ENCODE measurements around the gene JAKMIP2.
"Not testable (repeated sequence)": the region's sequence is repeated elsewhere in the genome, so short reads cannot be mapped to it uniquely, and the experiment has no call there.

JAKMIP2 gene

GRCh38 chr5:147782110-147783028 is at the start of gene JAKMIP2:
TSS of gene JAKMIP2 (minus strand) at chr5:147782728. CDS start at chr5:147671806, 110,922 bp downstream.
- H3K36me3 ChIP-seq (ENCODE audit: control insufficient read depth in 2 of 2, insufficient read depth in 2 of 2, low read length in 2 of 2), result no peaks in the 10 kb centered on the region
- H3K27me3 ChIP-seq (ENCODE audit: control insufficient read depth in 2 of 2, insufficient read depth in 2 of 2, low read length in 2 of 2), result no peaks in the 10 kb centered on the region
- H3K4me3 ChIP-seq (ENCODE audit: low read length in 2 of 2), result peak within 1 kb of the TSS in 1 of 2 donors; percentile 65
- H3K9me3 ChIP-seq (ENCODE audit: control insufficient read depth in 2 of 2, low read length in 2 of 2), result no peaks in the 10 kb centered on the region
- no peak within 1 kb of the TSS for H3K27ac ChIP-seq (ENCODE audit: low read depth in 2 of 2, low read length in 2 of 2)
- H3K4me1 ChIP-seq (ENCODE audit: control insufficient read depth in 2 of 2, insufficient read depth in 2 of 2, low read length in 2 of 2), result no peaks in the 10 kb centered on the region
- H3K9ac ChIP-seq (ENCODE audit: low read depth in 1 of 2, low read length in 2 of 2), result no peak within 1 kb of the TSS

- Histone ChIP-seq H3K4me1 (ENCODE audit: control insufficient read depth in 2 of 2, insufficient read depth in 2 of 2, low read length in 2 of 2) (peaks cover 0 to 15% of the 10 kb centered on the region in 2 donors), H3K27ac (ENCODE audit: low read depth in 2 of 2, low read length in 2 of 2) (peak within 1 kb of the TSS in 1 of 2 donors; percentile 51), H3K36me3 (ENCODE audit: control insufficient read depth in 2 of 2, insufficient read depth in 2 of 2, low read length in 2 of 2) (no peaks in the 10 kb centered on the region), H3K9me3 (ENCODE audit: control insufficient read depth in 2 of 2, low read length in 2 of 2) (no peaks in the 10 kb centered on the region), H3K27me3 (ENCODE audit: control insufficient read depth in 2 of 2, insufficient read depth in 2 of 2, low read length in 2 of 2) (no peaks in the 10 kb centered on the region), H3K4me3 (ENCODE audit: low read length in 2 of 2) (peak within 1 kb of the TSS; percentile 53 to 66), H3K9ac (ENCODE audit: low read depth in 1 of 2, low read length in 2 of 2) (peak within 1 kb of the TSS in 1 of 2 donors; percentile 30)
Measured at GRCh38 chr5:147831465-147831864, 48.9 kb upstream of the JAKMIP2 start, which contains the start of gene SPINK1. TSS of gene SPINK1 (minus strand) at chr5:147831671. CDS start at chr5:147831577, 94 bp downstream.

GRCh38 chr5:147830035-147830434 is 47.5 kb upstream of the JAKMIP2 start:
- Histone ChIP-seq H3K4me1 (ENCODE audit: control insufficient read depth in 2 of 2, insufficient read depth in 2 of 2, low read length in 2 of 2) (peaks cover 0 to 15% of the 10 kb centered on the region in 2 donors), H3K9me3 (ENCODE audit: control insufficient read depth in 2 of 2, low read length in 2 of 2) (no peaks in the 10 kb centered on the region), H3K9ac (ENCODE audit: low read depth in 1 of 2, low read length in 2 of 2) (no peak overlapping the region), H3K27ac (ENCODE audit: low read depth in 2 of 2, low read length in 2 of 2) (no peak overlapping the region), H3K36me3 (ENCODE audit: control insufficient read depth in 2 of 2, insufficient read depth in 2 of 2, low read length in 2 of 2) (no peaks in the 10 kb centered on the region), H3K4me3 (ENCODE audit: low read length in 2 of 2) (peak overlapping the region in 1 of 2 donors; percentile 66), H3K27me3 (ENCODE audit: control insufficient read depth in 2 of 2, insufficient read depth in 2 of 2, low read length in 2 of 2) (no peaks in the 10 kb centered on the region)

GRCh38 chr5:147827017-147827416 is 44.5 kb upstream of the JAKMIP2 start:
- H3K27ac ChIP-seq (ENCODE audit: low read depth in 2 of 2, low read length in 2 of 2); H3K36me3 ChIP-seq (ENCODE audit: control insufficient read depth in 2 of 2, insufficient read depth in 2 of 2, low read length in 2 of 2); H3K9me3 ChIP-seq (ENCODE audit: control insufficient read depth in 2 of 2, low read length in 2 of 2); H3K4me1 ChIP-seq (ENCODE audit: control insufficient read depth in 2 of 2, insufficient read depth in 2 of 2, low read length in 2 of 2); H3K27me3 ChIP-seq (ENCODE audit: control insufficient read depth in 2 of 2, insufficient read depth in 2 of 2, low read length in 2 of 2); H3K9ac ChIP-seq (ENCODE audit: low read depth in 1 of 2, low read length in 2 of 2); H3K4me3 ChIP-seq (ENCODE audit: low read length in 2 of 2): not testable (repeated sequence)

- H3K27me3 ChIP-seq (ENCODE audit: control insufficient read depth in 2 of 2, insufficient read depth in 2 of 2, low read length in 2 of 2), result no peaks in the 10 kb centered on the region
- H3K4me3 ChIP-seq (ENCODE audit: low read length in 2 of 2), result no peak overlapping the region
- H3K36me3 ChIP-seq (ENCODE audit: control insufficient read depth in 2 of 2, insufficient read depth in 2 of 2, low read length in 2 of 2), result no peaks in the 10 kb centered on the region
- no peaks in the 10 kb centered on the region for H3K9me3 ChIP-seq (ENCODE audit: control insufficient read depth in 2 of 2, low read length in 2 of 2)
- peaks cover 0 to 1% of the 10 kb centered on the region in 2 donors for H3K4me1 ChIP-seq (ENCODE audit: control insufficient read depth in 2 of 2, insufficient read depth in 2 of 2, low read length in 2 of 2)
- H3K27ac ChIP-seq (ENCODE audit: low read depth in 2 of 2, low read length in 2 of 2), result no peak overlapping the region
- H3K9ac ChIP-seq (ENCODE audit: low read depth in 1 of 2, low read length in 2 of 2), result no peak overlapping the region
Measured at GRCh38 chr5:147826361-147826760, 43.8 kb upstream of the JAKMIP2 start.

GRCh38 chr5:147822686-147823491 is 40.4 kb upstream of the JAKMIP2 start:
- Histone ChIP-seq H3K36me3 (ENCODE audit: control insufficient read depth in 2 of 2, insufficient read depth in 2 of 2, low read length in 2 of 2) (no peaks in the 10 kb centered on the region), H3K27ac (ENCODE audit: low read depth in 2 of 2, low read length in 2 of 2) (no peak overlapping the region), H3K27me3 (ENCODE audit: control insufficient read depth in 2 of 2, insufficient read depth in 2 of 2, low read length in 2 of 2) (no peaks in the 10 kb centered on the region), H3K9me3 (ENCODE audit: control insufficient read depth in 2 of 2, low read length in 2 of 2) (no peaks in the 10 kb centered on the region), H3K9ac (ENCODE audit: low read depth in 1 of 2, low read length in 2 of 2) (no peak overlapping the region), H3K4me3 (ENCODE audit: low read length in 2 of 2) (no peak overlapping the region), H3K4me1 (ENCODE audit: control insufficient read depth in 2 of 2, insufficient read depth in 2 of 2, low read length in 2 of 2) (no peaks in the 10 kb centered on the region)

- not testable (repeated sequence) for H3K4me1 ChIP-seq (ENCODE audit: control insufficient read depth in 2 of 2, insufficient read depth in 2 of 2, low read length in 2 of 2); H3K27ac ChIP-seq (ENCODE audit: low read depth in 2 of 2, low read length in 2 of 2); H3K4me3 ChIP-seq (ENCODE audit: low read length in 2 of 2); H3K9ac ChIP-seq (ENCODE audit: low read depth in 1 of 2, low read length in 2 of 2); H3K27me3 ChIP-seq (ENCODE audit: control insufficient read depth in 2 of 2, insufficient read depth in 2 of 2, low read length in 2 of 2); H3K36me3 ChIP-seq (ENCODE audit: control insufficient read depth in 2 of 2, insufficient read depth in 2 of 2, low read length in 2 of 2); H3K9me3 ChIP-seq (ENCODE audit: control insufficient read depth in 2 of 2, low read length in 2 of 2)
Measured at GRCh38 chr5:147822222-147822621, 39.7 kb upstream of the JAKMIP2 start.

- Histone ChIP-seq H3K36me3 (ENCODE audit: control insufficient read depth in 2 of 2, insufficient read depth in 2 of 2, low read length in 2 of 2) (no peaks in the 10 kb centered on the region), H3K9me3 (ENCODE audit: control insufficient read depth in 2 of 2, low read length in 2 of 2) (no peaks in the 10 kb centered on the region), H3K9ac (ENCODE audit: low read depth in 1 of 2, low read length in 2 of 2) (no peak overlapping the region), H3K4me1 (ENCODE audit: control insufficient read depth in 2 of 2, insufficient read depth in 2 of 2, low read length in 2 of 2) (no peaks in the 10 kb centered on the region), H3K4me3 (ENCODE audit: low read length in 2 of 2) (no peak overlapping the region), H3K27ac (ENCODE audit: low read depth in 2 of 2, low read length in 2 of 2) (no peak overlapping the region), H3K27me3 (ENCODE audit: control insufficient read depth in 2 of 2, insufficient read depth in 2 of 2, low read length in 2 of 2) (no peaks in the 10 kb centered on the region)
Measured at GRCh38 chr5:147821766-147822165, 39.2 kb upstream of the JAKMIP2 start.

- H3K27me3 ChIP-seq (ENCODE audit: control insufficient read depth in 2 of 2, insufficient read depth in 2 of 2, low read length in 2 of 2), result no peaks in the 10 kb centered on the region
- no peaks in the 10 kb centered on the region for H3K36me3 ChIP-seq (ENCODE audit: control insufficient read depth in 2 of 2, insufficient read depth in 2 of 2, low read length in 2 of 2)
- no peak overlapping the region for H3K9ac ChIP-seq (ENCODE audit: low read depth in 1 of 2, low read length in 2 of 2)
- no peaks in the 10 kb centered on the region for H3K4me1 ChIP-seq (ENCODE audit: control insufficient read depth in 2 of 2, insufficient read depth in 2 of 2, low read length in 2 of 2)
- no peak overlapping the region for H3K4me3 ChIP-seq (ENCODE audit: low read length in 2 of 2)
- H3K9me3 ChIP-seq (ENCODE audit: control insufficient read depth in 2 of 2, low read length in 2 of 2), result no peaks in the 10 kb centered on the region
- no peak overlapping the region for H3K27ac ChIP-seq (ENCODE audit: low read depth in 2 of 2, low read length in 2 of 2)
Measured at GRCh38 chr5:147819261-147819770, 36.8 kb upstream of the JAKMIP2 start.

GRCh38 chr5:147818290-147818689 is 35.8 kb upstream of the JAKMIP2 start:
- Histone ChIP-seq H3K9ac (ENCODE audit: low read depth in 1 of 2, low read length in 2 of 2) (no peak overlapping the region), H3K4me3 (ENCODE audit: low read length in 2 of 2) (no peak overlapping the region), H3K36me3 (ENCODE audit: control insufficient read depth in 2 of 2, insufficient read depth in 2 of 2, low read length in 2 of 2) (no peaks in the 10 kb centered on the region), H3K27me3 (ENCODE audit: control insufficient read depth in 2 of 2, insufficient read depth in 2 of 2, low read length in 2 of 2) (no peaks in the 10 kb centered on the region), H3K9me3 (ENCODE audit: control insufficient read depth in 2 of 2, low read length in 2 of 2) (no peaks in the 10 kb centered on the region), H3K27ac (ENCODE audit: low read depth in 2 of 2, low read length in 2 of 2) (no peak overlapping the region), H3K4me1 (ENCODE audit: control insufficient read depth in 2 of 2, insufficient read depth in 2 of 2, low read length in 2 of 2) (no peaks in the 10 kb centered on the region)
